ENCODE results near the gene GRM8. TPM values are rescaled to one million over a fixed set of nuclear protein-coding genes. Genes with fewer than 3 reads are reported as not detected.

GRM8 gene
- total RNA-seq, 1 donor from 2014 or later = 2.2 TPM

DNA sequence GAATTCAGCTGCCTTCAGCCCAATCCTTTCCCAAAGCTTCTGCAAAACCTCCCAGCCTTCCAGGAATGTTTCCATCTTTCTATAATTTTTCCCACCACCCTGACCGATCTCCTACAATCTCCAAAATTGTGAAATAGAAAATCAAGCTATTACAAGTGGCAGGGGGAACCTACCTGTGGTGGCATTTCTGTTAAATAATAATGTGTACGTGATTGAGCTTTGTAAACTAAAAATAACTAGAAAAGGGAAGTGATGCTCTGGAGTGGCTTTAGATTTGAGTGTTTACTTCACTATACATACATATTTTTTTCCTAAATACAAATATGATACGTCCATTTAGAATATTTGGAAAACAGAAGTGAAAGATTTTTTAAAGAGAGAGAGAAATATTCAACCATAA, 593.6 kb downstream of the GRM8 start:
- Histone ChIP-seq H3K79me2 (ENCODE audit: insufficient read depth, low read length) (no peaks in the 10 kb centered on the region), H3K27ac (ENCODE audit: low read depth, low read length) (no peak overlapping the region), H3K9me3 (ENCODE audit: insufficient read depth, low read depth, low read length) (no peaks in the 10 kb centered on the region), H2AFZ (ENCODE audit: low read depth, low read length) (no peak overlapping the region), H3K4me2 (ENCODE audit: low read length) (no peak overlapping the region), H3K36me3 (ENCODE audit: insufficient read depth, low read length) (no peaks in the 10 kb centered on the region), H4K20me1 (ENCODE audit: insufficient read depth, low read length) (no peaks in the 10 kb centered on the region), H3K4me1 (ENCODE audit: insufficient read depth, low read length) (no peaks in the 10 kb centered on the region), H3K27me3 (ENCODE audit: insufficient read depth, low read length) (no peaks in the 10 kb centered on the region), H3K4me3 (ENCODE audit: insufficient read depth, low read depth, low read length) (no peak overlapping the region), H3K9ac (ENCODE audit: low read length) (no peak overlapping the region)
- no peak overlapping the region for H3K27ac Mint-ChIP-seq (ENCODE audit: unreplicated experiment)
- H3K27me3 Mint-ChIP-seq (ENCODE audit: low read depth, unreplicated experiment) = no peaks in the 10 kb centered on the region
- TF ChIP-seq CTCF (IDR thresholded peaks at IDR 0.05; ENCODE audit: insufficient read depth, low read depth, low read length) = no peak
- TF ChIP-seq EZH2 (IDR thresholded peaks at IDR 0.05; ENCODE audit: insufficient read depth, low read length) = no peak
- no peak for DNase-seq (ENCODE audit: low read depth)
- no peak for FAIRE-seq
- no peak overlapping the region for H3K4me3 Mint-ChIP-seq (ENCODE audit: unreplicated experiment)
- no peaks in the 10 kb centered on the region for H3K9me3 Mint-ChIP-seq (ENCODE audit: unreplicated experiment)
- peaks cover 5% of the 10 kb centered on the region for H3K4me1 Mint-ChIP-seq (ENCODE audit: low read depth, unreplicated experiment)
- H3K36me3 Mint-ChIP-seq (ENCODE audit: low read depth, unreplicated experiment) = no peaks in the 10 kb centered on the region

DNA sequence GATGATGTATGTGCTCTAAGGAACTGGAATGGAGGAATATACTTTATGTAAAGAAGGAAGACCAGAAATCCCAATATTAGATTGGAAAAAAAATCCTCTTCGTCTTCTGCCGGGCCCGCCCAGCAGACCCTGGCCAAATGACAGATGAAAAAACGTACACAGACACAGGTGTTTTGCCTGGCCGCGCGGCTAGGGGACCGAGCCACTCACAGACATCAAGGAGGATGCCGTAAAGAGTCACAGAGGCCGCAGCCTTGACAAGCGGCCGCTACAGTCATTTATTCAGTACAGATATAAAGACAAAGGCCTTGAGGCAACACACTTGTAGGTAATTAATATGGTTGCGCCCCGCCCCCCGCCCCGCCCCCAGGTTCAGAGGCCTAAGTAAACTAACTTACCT, 594.1 kb downstream of the GRM8 start:
- H3K27me3 Mint-ChIP-seq (ENCODE audit: low read depth, unreplicated experiment) = no peaks in the 10 kb centered on the region
- H3K4me3 Mint-ChIP-seq (ENCODE audit: unreplicated experiment) = no peak overlapping the region
- H3K27me3 ChIP-seq (ENCODE audit: insufficient read depth, low read length) = no peaks in the 10 kb centered on the region
- no peaks in the 10 kb centered on the region for H3K36me3 ChIP-seq (ENCODE audit: insufficient read depth, low read length)
- DNase-seq (ENCODE audit: low read depth) = no peak
- H3K4me3 ChIP-seq (ENCODE audit: insufficient read depth, low read depth, low read length) = no peak overlapping the region
- no peaks in the 10 kb centered on the region for H4K20me1 ChIP-seq (ENCODE audit: insufficient read depth, low read length)
- TF ChIP-seq EZH2 (IDR thresholded peaks at IDR 0.05; ENCODE audit: insufficient read depth, low read length) (no peak), CTCF (IDR thresholded peaks at IDR 0.05; ENCODE audit: insufficient read depth, low read depth, low read length) (no peak)
- H3K27ac Mint-ChIP-seq (ENCODE audit: unreplicated experiment) = no peak overlapping the region
- H3K9me3 ChIP-seq (ENCODE audit: insufficient read depth, low read depth, low read length) = no peaks in the 10 kb centered on the region
- H3K4me1 Mint-ChIP-seq (ENCODE audit: low read depth, unreplicated experiment) = peaks cover 5% of the 10 kb centered on the region
- no peaks in the 10 kb centered on the region for H3K9me3 Mint-ChIP-seq (ENCODE audit: unreplicated experiment)
- no peak for FAIRE-seq
- no peak overlapping the region for H3K27ac ChIP-seq (ENCODE audit: low read depth, low read length)
- no peak overlapping the region for H3K9ac ChIP-seq (ENCODE audit: low read length)
- H3K4me2 ChIP-seq (ENCODE audit: low read length) = no peak overlapping the region
- H3K36me3 Mint-ChIP-seq (ENCODE audit: low read depth, unreplicated experiment) = no peaks in the 10 kb centered on the region
- H3K79me2 ChIP-seq (ENCODE audit: insufficient read depth, low read length) = no peaks in the 10 kb centered on the region
- H3K4me1 ChIP-seq (ENCODE audit: insufficient read depth, low read length) = no peaks in the 10 kb centered on the region
- no peak overlapping the region for H2AFZ ChIP-seq (ENCODE audit: low read depth, low read length)

GRCh38 chr7:126657599-126658358, 595.0 kb downstream of the GRM8 start:
- Mint-ChIP-seq H3K4me3 (ENCODE audit: unreplicated experiment) (no peak overlapping the region), H3K27me3 (ENCODE audit: low read depth, unreplicated experiment) (no peaks in the 10 kb centered on the region), H3K4me1 (ENCODE audit: low read depth, unreplicated experiment) (no peaks in the 10 kb centered on the region), H3K27ac (ENCODE audit: unreplicated experiment) (no peak overlapping the region), H3K9me3 (ENCODE audit: unreplicated experiment) (no peaks in the 10 kb centered on the region), H3K36me3 (ENCODE audit: low read depth, unreplicated experiment) (no peaks in the 10 kb centered on the region)
- no peaks in the 10 kb centered on the region for H3K27me3 ChIP-seq (ENCODE audit: insufficient read depth, low read length)
- no peak for FAIRE-seq
- no peaks in the 10 kb centered on the region for H3K9me3 ChIP-seq (ENCODE audit: insufficient read depth, low read depth, low read length)
- DNase-seq (ENCODE audit: low read depth) = no peak
- no peaks in the 10 kb centered on the region for H4K20me1 ChIP-seq (ENCODE audit: insufficient read depth, low read length)
- no peak overlapping the region for H3K9ac ChIP-seq (ENCODE audit: low read length)
- no peak overlapping the region for H3K4me2 ChIP-seq (ENCODE audit: low read length)
- no peaks in the 10 kb centered on the region for H3K36me3 ChIP-seq (ENCODE audit: insufficient read depth, low read length)
- H2AFZ ChIP-seq (ENCODE audit: low read depth, low read length) = no peak overlapping the region
- no peak overlapping the region for H3K27ac ChIP-seq (ENCODE audit: low read depth, low read length)
- no peaks in the 10 kb centered on the region for H3K79me2 ChIP-seq (ENCODE audit: insufficient read depth, low read length)
- H3K4me3 ChIP-seq (ENCODE audit: insufficient read depth, low read depth, low read length) = no peak overlapping the region
- TF ChIP-seq EZH2 (IDR thresholded peaks at IDR 0.05; ENCODE audit: insufficient read depth, low read length) = no peak
- TF ChIP-seq CTCF (IDR thresholded peaks at IDR 0.05; ENCODE audit: insufficient read depth, low read depth, low read length) = no peak
- no peaks in the 10 kb centered on the region for H3K4me1 ChIP-seq (ENCODE audit: insufficient read depth, low read length)

Measured in astrocyte (in vitro differentiated cells and primary cell).